Measurements from ENCODE around the gene CLDN22.

- TF ChIP-seq CTCF (IDR thresholded peaks at IDR 0.05), result no peak
- no peak for TF ChIP-seq POLR2A (IDR thresholded peaks at IDR 0.05)
These were observed 43.9 kb upstream of the CLDN22 start for GRCh38 chr4:183364025-183364424.

All from lower leg skin (tissue), 3 donors.